Activated CD4-positive, alpha-beta T cell treated with anti-CD3 and anti-CD28 coated beads, Interleukin-2, amount 50 U/mL, for 48 hours (primary cell): ENCODE results near the gene GRK5.
"Not testable (repeated sequence)": the region's sequence is repeated elsewhere in the genome, so short reads cannot be mapped to it uniquely, and the experiment has no call there.

Source experiments
- DNase-seq, 2 experiments: peaks; one replicate each; pipeline ENCODE4 v3.0.0-alpha.2; 2020

GRK5 gene

DNA sequence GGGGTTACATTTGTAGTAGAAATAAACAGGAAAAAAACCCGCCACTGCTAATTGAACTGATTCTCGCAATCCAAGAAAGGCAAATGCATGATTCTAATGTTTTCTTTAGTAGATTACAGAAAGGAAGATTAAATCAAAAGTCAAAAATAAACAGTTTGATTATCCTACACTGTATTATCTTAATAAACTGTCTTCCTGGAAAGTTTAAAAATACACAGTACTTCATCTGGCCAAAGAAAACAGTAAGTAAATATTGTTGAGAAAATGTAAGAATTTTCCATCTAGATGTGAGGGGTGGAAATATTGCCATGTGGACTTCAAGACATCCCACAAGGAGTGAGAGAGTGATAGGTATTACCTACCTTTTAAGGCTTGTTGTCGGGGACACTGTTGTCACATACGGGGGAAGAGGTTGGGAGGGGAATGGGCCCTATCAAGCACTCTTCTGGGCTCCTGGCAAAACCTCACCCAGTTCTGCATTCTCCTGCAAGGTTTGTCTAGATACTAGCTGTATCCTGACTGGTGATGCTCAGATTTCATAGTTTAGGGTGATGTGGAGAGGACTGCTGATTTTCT lies 17.8 kb downstream of the GRK5 start:
- DNase-seq: no peak

DNA sequence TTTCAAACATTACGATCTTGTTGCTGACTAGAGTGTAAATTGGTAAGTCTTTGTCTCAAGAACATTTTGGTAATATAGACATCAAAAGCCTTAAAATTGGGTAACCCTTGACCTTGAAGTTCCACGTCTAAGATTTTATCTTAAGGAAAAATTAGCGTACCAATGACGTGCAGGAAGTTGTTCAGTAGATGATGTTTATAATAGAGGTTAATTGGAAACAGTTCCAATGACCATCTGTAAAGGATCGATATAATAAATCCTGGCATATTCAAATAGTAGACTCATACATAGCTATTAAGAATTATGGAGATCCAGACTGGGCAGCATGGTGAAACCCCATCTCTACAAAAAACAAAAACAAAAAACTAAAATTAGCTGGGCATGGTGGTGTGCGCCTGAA lies 20.5 kb downstream of the GRK5 start:
- DNase-seq: no peak

DNA sequence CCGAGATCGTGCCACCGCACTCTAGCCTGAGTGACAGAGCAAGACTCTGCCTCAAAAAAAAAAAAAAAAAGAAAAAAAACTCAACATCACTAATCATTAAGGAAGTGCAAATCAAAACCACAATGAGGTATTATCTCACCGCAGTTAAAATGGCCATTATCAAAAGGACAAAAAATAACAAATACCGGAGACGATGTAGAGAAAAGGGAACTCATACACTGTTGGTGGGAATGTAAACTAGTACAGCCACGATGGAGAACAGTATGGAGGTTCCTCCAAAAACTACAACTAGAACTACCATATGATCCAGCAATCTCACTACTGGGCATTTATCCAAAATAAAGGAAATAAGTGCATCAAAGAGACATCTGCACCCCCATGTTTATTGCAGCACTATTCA lies 24.3 kb downstream of the GRK5 start:
- no peak for DNase-seq

DNA sequence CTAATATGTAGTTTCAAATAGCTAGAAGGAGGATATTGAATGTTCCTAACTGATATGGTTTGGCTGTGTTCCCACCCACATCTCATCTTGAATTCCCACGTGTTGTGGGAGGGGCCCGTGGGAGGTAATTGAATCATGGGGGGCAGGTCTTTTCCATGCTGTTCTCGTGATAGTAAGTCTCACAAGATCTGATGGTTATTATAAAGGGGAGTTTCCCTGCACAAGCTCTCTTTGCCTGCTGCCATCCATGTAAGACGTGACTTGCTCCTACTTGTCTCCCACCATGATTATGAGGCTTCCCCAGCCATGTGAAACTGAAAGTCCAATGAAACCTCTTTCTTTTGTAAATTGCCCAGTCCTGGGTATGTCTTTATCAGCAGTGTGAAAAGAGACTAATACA lies 25.1 kb downstream of the GRK5 start:
- DNase-seq: peak; percentile 33 to 50

DNA sequence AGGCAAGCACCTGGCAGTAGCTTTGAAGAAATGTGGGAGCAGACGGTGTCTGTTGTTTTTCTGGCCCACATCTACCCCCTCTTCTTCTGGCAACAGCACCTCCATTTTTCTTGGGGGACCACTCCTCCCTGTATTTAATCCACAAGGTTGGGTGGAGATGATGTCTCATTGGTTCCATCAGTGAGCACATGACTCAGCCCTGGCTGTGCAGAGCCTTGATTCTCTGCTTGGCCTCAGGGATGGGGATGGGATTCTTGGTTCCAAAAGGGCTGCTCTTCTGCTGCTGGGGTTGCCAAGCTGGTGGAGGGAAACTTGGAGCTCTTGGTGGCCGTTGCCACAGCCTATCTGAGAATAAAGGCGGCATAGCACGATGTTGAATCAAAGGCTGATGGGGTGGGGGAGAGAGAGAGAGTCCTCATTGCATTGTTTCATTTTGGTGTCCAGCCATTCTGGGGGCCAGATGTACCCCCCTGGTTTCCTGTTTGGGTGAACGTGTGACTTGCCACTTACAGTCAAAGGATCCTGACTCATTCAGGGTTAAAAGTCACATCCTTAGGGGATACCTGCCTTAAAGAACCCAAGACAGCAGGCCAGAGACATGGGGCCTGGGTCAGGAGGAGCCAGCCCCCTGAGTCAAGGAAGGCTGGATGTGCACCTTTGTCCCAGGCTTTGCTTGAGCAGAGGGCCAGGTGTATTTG lies 25.9 kb downstream of the GRK5 start:
- DNase-seq: no peak

DNA sequence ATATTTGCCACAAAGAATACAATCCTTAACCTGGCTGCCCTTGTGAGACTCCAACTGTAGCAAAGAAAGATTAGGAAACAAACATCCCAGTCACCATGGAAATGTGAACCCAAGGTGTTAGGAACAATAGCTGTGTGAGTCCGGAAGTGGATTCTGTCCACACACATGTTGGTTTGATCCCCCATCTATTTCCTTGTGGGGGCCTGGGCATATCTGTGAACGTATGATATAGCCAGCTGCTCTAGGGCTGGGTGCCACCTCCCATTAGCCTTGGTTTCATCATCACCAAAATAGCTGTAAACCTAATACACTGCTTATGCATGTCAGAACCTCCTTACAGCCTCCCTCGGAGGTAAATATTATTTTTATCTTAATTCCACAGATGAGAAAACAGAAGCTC lies 26.4 kb downstream of the GRK5 start:
- DNase-seq: no peak

DNA sequence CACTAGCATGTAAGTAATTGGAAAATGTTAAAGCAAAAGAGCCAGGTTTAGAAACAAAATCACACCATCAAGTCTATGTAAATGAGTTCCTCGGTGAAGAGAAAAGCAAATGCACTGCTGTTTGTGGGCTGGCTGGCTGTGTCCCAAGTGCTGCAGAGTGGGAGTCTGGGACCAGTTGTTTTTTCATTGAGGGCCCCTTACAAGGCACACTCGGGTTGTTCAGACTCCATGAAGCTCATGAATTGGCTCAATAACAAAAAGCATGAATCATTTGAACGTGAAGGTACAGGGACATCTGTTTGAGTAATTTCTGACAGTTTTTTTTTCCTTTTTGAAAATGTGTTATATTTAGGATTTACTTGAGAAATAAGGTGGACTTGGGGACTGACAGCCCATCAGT lies 28.0 kb downstream of the GRK5 start:
- DNase-seq: peak in 1 of 2 experiments; percentile 26

DNA sequence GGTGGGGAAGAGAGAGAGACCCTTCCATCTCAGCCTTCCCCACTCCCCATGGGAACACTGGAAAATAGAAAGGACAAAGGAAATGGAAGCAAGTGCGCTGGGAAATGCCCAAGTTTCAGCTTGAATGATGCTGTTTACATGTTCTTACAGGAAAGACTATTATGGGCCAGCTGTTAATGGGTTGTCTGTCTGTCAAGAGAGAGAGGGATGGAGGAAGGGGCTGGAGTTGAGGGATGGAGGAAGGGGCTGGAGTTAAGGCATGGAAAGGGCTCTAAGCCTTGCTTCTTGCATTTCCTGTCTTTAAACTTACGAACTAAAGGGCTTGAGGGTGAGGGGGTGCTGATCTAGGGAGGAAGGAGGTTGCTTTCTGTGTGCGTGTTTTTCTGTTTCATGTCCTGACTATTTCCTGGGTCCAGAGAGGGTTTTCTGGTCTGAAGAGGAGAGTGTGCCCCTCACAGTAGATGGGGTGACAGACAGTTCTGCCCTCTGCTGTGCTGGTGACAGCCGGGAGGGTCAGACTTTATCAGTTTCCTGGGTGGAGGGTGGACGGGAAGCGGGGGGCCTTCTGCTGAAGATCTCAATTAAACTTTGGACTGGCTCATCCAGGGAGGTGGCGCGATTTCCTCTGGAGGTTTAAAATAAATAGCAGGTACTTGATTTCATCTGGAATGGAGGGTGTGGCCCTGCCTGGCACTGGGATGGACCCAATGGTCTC lies 30.5 kb downstream of the GRK5 start:
- no peak for DNase-seq

DNA sequence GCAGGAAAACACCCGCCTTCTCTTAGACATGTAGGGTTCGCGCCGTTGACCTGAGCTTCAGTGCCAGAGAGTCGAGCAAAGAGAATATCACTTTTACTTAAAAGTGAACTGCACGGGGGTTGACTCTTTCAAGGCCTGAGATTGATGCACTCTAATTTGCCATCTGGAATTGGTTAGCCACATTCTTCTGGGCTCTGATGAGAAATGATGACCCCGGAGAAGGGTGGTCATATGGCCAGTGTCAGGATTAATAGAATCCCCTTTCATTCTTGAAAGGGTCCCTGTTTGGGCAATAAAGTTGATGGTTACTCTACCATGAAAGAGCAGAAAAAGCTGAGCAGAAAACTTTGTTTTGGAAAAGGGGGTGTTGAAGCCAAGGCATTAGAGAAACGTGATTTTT lies 31.2 kb downstream of the GRK5 start:
- DNase-seq: no peak

DNA sequence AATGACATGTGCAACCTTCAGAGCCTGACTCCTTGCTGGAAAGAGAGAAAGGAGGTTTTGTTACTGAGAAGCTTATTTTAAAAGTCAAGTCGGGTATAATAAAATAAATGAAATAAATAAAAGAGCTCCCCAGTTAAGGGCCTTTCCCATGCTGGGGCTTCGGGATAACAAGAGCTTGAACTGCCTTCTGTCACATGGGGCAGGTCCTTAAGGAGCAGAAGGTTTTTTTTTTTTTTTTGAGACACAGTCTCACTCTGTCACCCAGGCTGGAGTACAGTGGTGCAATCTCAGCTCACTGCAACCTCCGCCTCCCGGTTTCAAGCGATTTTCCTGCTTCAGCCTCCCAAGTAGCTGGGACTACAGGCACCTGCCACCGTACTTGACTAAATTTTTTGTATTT lies 31.6 kb downstream of the GRK5 start:
- DNase-seq: not testable (repeated sequence)

DNA sequence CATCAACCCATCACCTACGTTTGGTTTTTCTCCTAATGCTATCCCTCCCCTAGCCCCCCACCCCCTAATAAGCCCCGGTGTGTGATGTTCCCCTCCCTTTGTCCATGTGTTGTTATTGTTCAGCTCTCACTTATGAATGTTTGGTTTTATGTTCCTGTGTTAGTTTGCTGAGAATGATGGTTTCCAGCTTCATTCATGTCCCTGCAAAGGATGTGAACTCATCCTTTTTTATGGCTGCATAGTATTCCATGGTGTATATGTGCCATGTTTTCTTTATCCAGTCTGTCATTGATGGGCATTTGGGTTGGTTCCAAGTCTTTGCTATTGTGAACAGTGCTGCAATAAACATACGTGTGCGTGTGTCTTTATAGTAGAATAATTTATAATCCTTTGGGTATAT lies 32.3 kb downstream of the GRK5 start:
- DNase-seq: not testable (repeated sequence)

DNA sequence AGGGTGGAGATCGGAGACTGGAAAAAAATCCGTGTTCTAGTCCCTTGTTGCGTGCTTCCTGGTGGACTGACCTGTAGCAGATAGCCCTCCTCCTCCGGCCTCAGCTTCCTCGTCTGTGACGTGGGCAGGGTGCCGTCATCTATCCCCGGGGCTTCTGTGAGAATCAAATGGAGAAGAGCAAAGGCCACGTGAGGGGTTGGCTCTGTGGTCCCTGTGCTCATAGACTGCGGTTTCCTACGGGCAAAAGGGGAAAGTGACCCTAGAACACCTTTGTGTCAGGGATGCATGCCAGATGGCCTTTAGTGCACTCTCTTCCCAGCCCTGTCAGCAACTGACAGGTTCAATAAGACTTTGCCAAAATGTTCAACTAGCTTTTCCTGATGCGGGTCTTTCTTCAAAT lies 33.7 kb downstream of the GRK5 start:
- DNase-seq: no peak

DNA sequence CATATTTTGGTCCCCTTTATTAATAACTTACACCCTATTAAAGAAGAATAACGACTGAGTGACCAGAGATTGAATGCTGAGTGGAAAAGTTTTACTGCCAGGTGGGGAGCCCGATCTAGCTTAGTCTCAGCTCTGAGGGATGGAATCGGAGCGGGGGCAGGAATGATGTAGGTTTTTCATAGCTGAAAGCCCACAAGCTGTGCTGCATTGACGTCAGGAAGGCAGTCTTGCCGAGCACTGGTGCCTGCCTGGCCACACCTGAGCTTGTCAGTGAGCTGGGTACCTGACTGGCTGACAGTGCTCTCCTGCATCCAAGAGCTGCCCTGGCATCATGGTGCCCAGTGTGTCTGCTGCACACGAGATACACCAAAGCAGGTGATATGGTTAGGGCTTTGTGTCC lies 34.8 kb downstream of the GRK5 start:
- DNase-seq: no peak

DNA sequence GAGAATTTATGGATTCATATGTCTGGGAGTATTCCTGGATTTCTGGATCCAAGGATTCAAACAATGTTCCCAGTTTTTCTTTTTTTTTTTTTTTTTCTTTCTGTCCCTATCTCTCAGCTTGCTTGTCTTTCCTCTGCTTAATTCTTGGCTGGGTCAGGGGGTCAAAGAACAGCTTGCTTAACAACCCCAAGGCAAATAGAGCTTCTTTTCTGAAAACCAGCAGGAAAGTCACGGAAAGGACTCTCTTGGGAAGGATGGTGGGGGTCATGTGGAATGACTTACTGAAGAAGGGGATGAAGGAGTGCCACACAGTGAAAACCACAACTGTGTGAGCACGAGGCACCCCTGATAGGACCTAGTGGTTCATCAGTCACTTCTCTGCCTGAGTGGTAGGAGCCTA lies 36.1 kb downstream of the GRK5 start:
- DNase-seq: no peak

DNA sequence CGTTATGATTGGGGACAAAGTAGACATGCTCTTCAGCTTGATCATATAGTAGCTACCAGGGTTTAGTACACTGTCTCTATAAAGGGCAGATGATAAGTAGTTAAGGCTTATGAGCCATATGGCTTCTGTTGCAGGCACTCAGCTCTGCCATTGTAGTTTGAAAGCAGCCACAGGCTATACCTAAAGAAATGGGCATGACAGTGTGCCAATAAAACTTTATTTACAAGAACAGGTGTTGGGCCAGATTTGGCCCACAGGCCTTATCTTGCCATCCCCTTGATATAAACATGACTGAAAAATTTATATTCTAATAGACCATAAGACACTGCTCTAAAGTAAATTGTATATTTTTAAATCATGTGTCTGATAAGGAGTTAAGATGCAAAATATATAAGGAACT lies 36.6 kb downstream of the GRK5 start:
- no peak for DNase-seq

DNA sequence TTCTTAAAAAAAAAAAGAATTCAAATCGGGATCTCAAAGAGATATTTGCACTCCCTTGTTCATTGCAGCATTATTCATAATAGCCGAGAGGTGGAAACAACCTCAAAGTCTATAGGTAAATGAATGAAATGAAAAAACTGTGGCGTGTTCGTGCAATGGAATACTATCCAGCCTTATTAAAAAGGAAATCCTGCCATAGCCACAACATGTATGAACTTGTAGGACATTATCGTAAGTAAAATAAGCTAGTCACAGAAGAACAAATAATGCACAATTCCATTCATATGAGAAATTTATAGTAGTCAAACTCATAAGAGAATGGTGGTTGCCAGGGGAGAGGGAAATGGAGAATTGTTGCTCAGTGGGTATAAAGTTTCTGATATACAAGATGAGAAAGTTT lies 37.9 kb downstream of the GRK5 start:
- DNase-seq: no peak

DNA sequence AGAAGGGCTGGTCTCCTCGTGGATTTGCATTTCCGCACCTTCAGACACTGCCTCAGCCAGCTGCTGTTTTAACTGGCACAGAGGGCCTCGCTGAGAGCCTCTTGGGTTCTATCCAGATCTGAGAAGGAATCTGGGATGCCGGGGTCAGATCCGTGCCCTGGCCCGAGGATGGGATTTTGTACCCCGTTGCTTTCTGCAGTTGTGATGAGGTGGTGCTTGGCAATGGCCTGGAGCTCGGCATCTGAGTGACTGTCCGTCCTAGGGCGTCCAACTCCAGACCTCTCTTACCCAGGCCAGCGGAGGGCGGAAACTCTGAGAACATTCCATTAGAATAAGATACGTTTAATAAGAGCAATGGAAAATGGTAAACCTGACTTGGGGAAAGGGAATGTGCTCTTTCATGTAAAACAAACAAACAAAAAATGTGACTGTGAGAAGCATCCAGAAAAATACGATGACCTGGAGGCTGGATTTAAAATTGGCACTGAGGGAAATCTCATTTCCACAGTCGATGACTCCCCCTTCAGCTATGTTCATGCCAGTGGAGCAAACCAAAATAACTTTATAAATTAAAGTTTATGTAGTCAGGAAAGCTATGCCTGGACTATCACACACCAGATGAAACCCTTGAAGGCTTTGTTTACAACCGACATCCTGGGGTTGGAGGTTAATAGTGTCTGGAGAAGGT lies 39.6 kb downstream of the GRK5 start:
- no peak for DNase-seq

DNA sequence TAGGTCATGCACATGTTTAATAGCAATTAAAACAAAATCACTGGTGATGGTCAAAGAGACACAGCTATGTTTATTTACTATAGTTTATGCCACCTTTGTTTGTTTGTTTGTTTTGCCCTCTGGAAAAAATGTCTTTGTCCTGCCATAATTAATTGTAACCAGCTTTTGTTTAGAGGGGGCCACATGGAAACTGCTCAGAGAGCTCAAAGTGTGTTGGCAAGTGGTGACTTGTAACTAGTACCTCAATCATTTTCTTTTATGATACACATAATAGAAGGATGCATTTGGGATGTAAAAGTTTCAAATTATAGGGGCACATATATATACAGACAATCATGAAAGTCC lies 40.2 kb downstream of the GRK5 start:
- no peak for DNase-seq

DNA sequence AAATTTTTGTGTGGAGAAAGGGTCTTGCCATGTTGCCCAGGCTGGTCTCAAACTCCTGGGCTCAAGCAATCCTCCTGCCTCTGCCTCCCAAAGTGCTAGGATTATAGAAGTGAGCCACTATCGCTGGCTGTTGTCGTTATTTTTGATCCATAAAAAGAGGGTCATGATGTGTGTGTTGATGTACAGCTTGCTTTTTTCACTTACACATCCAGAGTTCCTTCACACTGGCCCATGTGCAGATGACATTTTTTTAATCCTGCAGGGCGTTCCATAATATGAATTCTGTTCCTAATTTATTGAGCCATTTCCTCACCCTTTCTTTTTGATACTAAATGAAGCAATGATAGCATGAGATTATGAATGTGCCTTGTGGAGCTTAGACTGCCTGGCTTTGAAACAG lies 40.8 kb downstream of the GRK5 start:
- DNase-seq: no peak

DNA sequence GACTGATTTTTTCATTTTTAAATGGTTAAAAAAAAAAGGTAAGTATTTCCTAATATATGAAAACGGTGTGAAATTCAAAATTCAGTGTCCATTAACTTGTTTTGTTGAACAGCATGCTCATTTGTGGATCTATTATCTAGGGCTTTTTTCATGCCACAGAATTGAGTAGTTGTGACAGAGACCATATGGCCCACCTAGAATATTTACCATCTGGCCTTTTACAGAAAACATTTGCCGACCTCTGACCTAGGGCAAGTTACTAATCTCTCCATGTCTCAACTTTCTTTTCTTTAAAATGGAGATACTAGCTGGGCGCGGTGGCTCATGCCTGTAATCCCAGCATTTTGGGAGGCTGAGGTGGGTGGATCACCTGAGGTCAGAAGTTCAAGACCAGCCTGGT lies 41.3 kb downstream of the GRK5 start:
- DNase-seq: no peak

DNA sequence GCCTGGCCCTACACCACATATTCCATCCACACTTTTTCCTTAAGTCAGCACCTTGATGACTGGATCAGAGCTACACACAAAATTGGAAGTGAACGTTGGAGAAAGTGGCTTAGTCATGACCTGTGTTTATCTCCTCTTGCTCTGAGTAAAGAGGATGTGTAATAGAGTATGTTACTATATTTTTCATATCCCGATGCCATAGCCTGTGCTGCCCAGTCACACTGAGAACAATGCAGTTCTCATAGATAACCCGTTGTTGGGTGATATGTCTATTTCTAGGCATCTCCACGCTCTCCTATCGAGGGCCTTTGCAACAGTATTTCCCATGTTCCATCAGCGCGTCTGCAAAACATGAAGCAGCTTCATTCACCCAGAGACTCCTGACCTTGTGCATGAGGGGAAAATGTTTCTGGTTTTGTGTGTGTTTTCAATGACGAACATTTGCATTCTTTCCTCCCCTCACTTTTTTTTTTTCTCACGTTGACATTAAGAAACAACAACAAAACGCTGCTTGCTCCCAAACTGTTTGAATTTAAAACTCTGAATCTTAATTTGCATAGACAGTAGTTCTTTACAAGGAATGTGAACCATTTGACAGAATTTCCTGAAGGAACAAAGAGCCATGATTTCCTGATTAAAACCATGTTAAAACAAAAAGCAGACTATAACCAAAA lies 43.4 kb downstream of the GRK5 start:
- no peak for DNase-seq

DNA sequence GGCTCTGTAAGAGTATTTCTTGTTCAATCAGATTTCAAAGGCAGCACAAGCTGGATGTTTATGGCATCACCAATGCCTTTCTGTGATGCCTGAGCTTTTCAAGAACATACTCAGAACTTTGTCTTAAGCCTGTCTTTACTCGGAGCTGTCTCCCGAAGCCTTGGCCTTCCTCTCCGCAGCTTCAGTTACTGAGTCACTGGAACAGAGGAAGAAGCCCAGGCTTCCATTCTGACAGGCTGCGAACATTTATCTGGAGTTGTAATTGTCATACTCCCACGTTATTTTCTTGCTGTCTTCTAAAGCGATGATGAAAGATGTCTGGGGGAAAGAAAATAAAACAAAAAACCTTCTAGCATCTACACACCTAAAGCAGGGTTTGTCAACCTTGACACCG lies 43.9 kb downstream of the GRK5 start:
- no peak for DNase-seq

DNA sequence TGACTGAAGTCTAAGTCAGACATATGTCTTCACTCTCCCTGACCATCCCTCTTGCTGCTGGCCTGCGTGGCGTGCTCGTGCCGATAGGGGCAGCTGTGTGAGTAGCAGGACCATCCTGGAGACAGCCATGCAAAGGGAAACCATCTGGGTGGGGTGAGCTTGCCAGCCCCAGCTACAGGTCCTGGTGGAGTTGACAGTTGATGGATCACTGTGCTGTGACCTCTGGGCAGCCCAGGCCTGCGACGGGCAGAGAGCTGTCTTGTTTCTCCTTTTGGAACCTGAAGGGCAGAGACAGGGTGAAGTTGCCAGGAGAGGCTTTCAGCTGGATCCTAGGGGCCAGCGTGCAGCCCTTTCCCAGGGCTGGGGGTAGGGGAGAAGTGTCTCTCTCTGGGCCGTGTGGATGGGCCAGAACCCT lies 44.7 kb downstream of the GRK5 start:
- no peak for DNase-seq
